GM21576 (cell line): ENCODE results near the gene LTO1.
"Not testable (repeated sequence)": the region's sequence is repeated elsewhere in the genome, so short reads cannot be mapped to it uniquely, and the experiment has no call there.

Experiments used
- ATAC-seq: cut with Tn5 transposase; IDR thresholded peaks from one replicate; pipeline ENCODE4 v1.9.1; 2021; ENCODE audit warnings: mild to moderate bottlenecking, moderate library complexity; ENCODE audit not compliant: unreplicated experiment

Gene LTO1

GRCh38 chr11:69636512-69637197 lies 38.5 kb downstream of the LTO1 start:
- no peak for ATAC-seq

- no peak for ATAC-seq
Measured at GRCh38 chr11:69635804-69636511, 39.2 kb downstream of the LTO1 start.

- ATAC-seq = no peak
Measured at GRCh38 chr11:69635195-69635594, 40.0 kb downstream of the LTO1 start.

- ATAC-seq = no peak
Measured at GRCh38 chr11:69634590-69634989, 40.6 kb downstream of the LTO1 start.

GRCh38 chr11:69634069-69634468 lies 41.1 kb downstream of the LTO1 start:
- ATAC-seq = no peak

- no peak for ATAC-seq
Measured at GRCh38 chr11:69632900-69633299, 42.3 kb downstream of the LTO1 start.

- ATAC-seq = no peak
Measured at GRCh38 chr11:69630424-69630823, 44.7 kb downstream of the LTO1 start.

GRCh38 chr11:69630017-69630416 lies 45.1 kb downstream of the LTO1 start:
- ATAC-seq = no peak

GRCh38 chr11:69627551-69627950 lies 47.6 kb downstream of the LTO1 start:
- ATAC-seq = no peak

GRCh38 chr11:69625476-69625875 lies 49.7 kb downstream of the LTO1 start:
- no peak for ATAC-seq

- no peak for ATAC-seq
Measured at GRCh38 chr11:69624293-69624692, 50.9 kb downstream of the LTO1 start.

GRCh38 chr11:69622097-69622681 lies 53.0 kb downstream of the LTO1 start:
- ATAC-seq = not testable (repeated sequence)

GRCh38 chr11:69620683-69621290 lies 54.4 kb downstream of the LTO1 start:
- no peak for ATAC-seq

GRCh38 chr11:69618237-69618636 lies 56.9 kb downstream of the LTO1 start:
- ATAC-seq = no peak

- ATAC-seq = no peak
Measured at GRCh38 chr11:69617682-69618081, 57.5 kb downstream of the LTO1 start.

GRCh38 chr11:69617220-69617619 lies 57.9 kb downstream of the LTO1 start:
- no peak for ATAC-seq
